Epithelial cell of prostate (primary cell): ENCODE results near the gene TBC1D10A.

Experiments used
- DNase-seq: peaks from one replicate; pipeline ENCODE4 v3.0.0-alpha.2; 2011; ENCODE audit warnings: low read depth, low spot score
- H3K27ac ChIP-seq: fragments of 450-650 bp; 2 replicates; pipeline ENCODE4 v1.5.1; 2017; ENCODE audit warnings: mild to moderate bottlenecking

TBC1D10A gene

GRCh38 chr22:30289141-30289979 is 37.4 kb downstream of the TBC1D10A start, which contains the start of gene CASTOR1:
Gene CASTOR1, minus strand, starts transcription at chr22:30289505. Its CDS starts 8 bp downstream, at chr22:30289497.
- H3K27ac ChIP-seq, result peak within 1 kb of the TSS; percentile 73
- DNase-seq, result peak; percentile 75

- H3K27ac ChIP-seq, result peak overlapping the region; percentile 73
- no peak for DNase-seq
These were observed 38.2 kb downstream of the TBC1D10A start for GRCh38 chr22:30288419-30289140.

- peak; percentile 44 for DNase-seq
These were observed 38.9 kb downstream of the TBC1D10A start for GRCh38 chr22:30287648-30288418.

GRCh38 chr22:30286813-30287647 is 39.7 kb downstream of the TBC1D10A start:
- H3K27ac ChIP-seq, result no peak overlapping the region
- no peak for DNase-seq

More at GRCh38 chr22:30287648-30288418, 38.9 kb downstream of the TBC1D10A start:
- H3K27ac ChIP-seq, result no peak overlapping the region

GRCh38 chr22:30286331-30286730 is 40.4 kb downstream of the TBC1D10A start:
- no peak overlapping the region for H3K27ac ChIP-seq
- no peak for DNase-seq

- DNase-seq, result no peak
- H3K27ac ChIP-seq, result no peak overlapping the region
These were observed 40.9 kb downstream of the TBC1D10A start for GRCh38 chr22:30285846-30286200.

GRCh38 chr22:30285176-30285845 is 41.4 kb downstream of the TBC1D10A start:
- DNase-seq, result no peak
- no peak overlapping the region for H3K27ac ChIP-seq

- no peak overlapping the region for H3K27ac ChIP-seq
- no peak for DNase-seq
These were observed 42.1 kb downstream of the TBC1D10A start for GRCh38 chr22:30284666-30285065.

- no peak for DNase-seq
- no peak overlapping the region for H3K27ac ChIP-seq
These were observed 42.6 kb downstream of the TBC1D10A start for GRCh38 chr22:30284172-30284571.

GRCh38 chr22:30283342-30283741 is 43.4 kb downstream of the TBC1D10A start:
- H3K27ac ChIP-seq, result no peak overlapping the region
- no peak for DNase-seq

- DNase-seq, result no peak
- H3K27ac ChIP-seq, result no peak overlapping the region
These were observed 44.1 kb downstream of the TBC1D10A start for GRCh38 chr22:30282616-30283046.

GRCh38 chr22:30280505-30280904 is 46.2 kb downstream of the TBC1D10A start:
- H3K27ac ChIP-seq, result no peak overlapping the region
- DNase-seq, result no peak

- DNase-seq, result no peak
- no peak overlapping the region for H3K27ac ChIP-seq
These were observed 46.8 kb downstream of the TBC1D10A start for GRCh38 chr22:30279932-30280331.

- DNase-seq, result no peak
- no peak overlapping the region for H3K27ac ChIP-seq
These were observed 47.5 kb downstream of the TBC1D10A start for GRCh38 chr22:30279046-30279788.

- no peak for DNase-seq
- no peak overlapping the region for H3K27ac ChIP-seq
These were observed 49.0 kb downstream of the TBC1D10A start for GRCh38 chr22:30277547-30278344.

- H3K27ac ChIP-seq, result no peak overlapping the region
- no peak for DNase-seq
These were observed 50.7 kb downstream of the TBC1D10A start for GRCh38 chr22:30276039-30276438.

- no peak for DNase-seq
- H3K27ac ChIP-seq, result no peak overlapping the region
These were observed 51.1 kb downstream of the TBC1D10A start for GRCh38 chr22:30275625-30276024.

GRCh38 chr22:30274437-30274812 is 52.3 kb downstream of the TBC1D10A start:
- H3K27ac ChIP-seq, result no peak overlapping the region

More at GRCh38 chr22:30274437-30274812, 52.3 kb downstream of the TBC1D10A start:
- no peak for DNase-seq
